Caco-2 (cell line): Measurements from ENCODE around the gene GAGE13. TPM values are rescaled to one million over a fixed set of nuclear protein-coding genes. Genes with fewer than 3 reads are reported as not detected.
"Not testable (repeated sequence)": the region's sequence is repeated elsewhere in the genome, so short reads cannot be mapped to it uniquely, and the experiment has no call there.

ENCODE experiments used
- BruUV-seq: library from RNA; stranded (reverse); fragments of 400-500 nt; replicated peaks from 2 replicates; lab custom pipeline; 2021; lab: Mats Ljungman, UMichigan
- CTCF ChIA-PET: fragments of 300-600 bp; sonication (Branson Sonifier 250); formaldehyde crosslinking; loops from one replicate; lab custom pipeline; 2022; ENCODE audit warnings: antibody characterized with exemption; lab: Charles Lee
- POLR2A ChIA-PET: fragments of 300-600 bp; sonication (Branson Sonifier 250); formaldehyde crosslinking; loops from one replicate; lab custom pipeline; 2022; ENCODE audit warnings: antibody characterized with exemption; lab: Charles Lee
- DNase-seq, 2 experiments: peaks; one replicate each; pipeline versions ENCODE4 v3.0.0 to v3.0.0-alpha.2; 2020 to 2022
- H3K27me3 ChIP-seq: replicated peaks from 2 replicates; pipeline ENCODE4 v1.6.0; 2011; ENCODE audit warnings: low read length; ENCODE audit not compliant: control insufficient read depth, insufficient read depth
- H3K36me3 ChIP-seq: 2 replicates; pipeline ENCODE4 v1.5.1; 2011; ENCODE audit warnings: low read length; ENCODE audit not compliant: control insufficient read depth, insufficient read depth
- H3K4me1 ChIP-seq: fragments of 250-450 bp; sonication (Bioruptor Pico); 2 replicates; pipeline ENCODE4 v1.5.1; 2020; ENCODE audit warnings: mild to moderate bottlenecking
- H3K4me3 ChIP-seq: 2 replicates; pipeline ENCODE4 v1.5.1; 2011; ENCODE audit warnings: low read depth, mild to moderate bottlenecking, control low read depth, low read length
- H3K9me3 ChIP-seq: fragments of 250-450 bp; sonication (Bioruptor Pico); 2 replicates; pipeline ENCODE4 v1.5.1; 2020; ENCODE audit warnings: mild to moderate bottlenecking, moderate library complexity
- H3K27ac Mint-ChIP-seq: one replicate; pipeline ENCODE4 v1.8.0; 2022; ENCODE audit warnings: mixed read lengths; ENCODE audit not compliant: unreplicated experiment
- H3K27me3 Mint-ChIP-seq: one replicate; pipeline ENCODE4 v1.8.0; 2022; ENCODE audit warnings: mixed read lengths; ENCODE audit not compliant: insufficient read depth, unreplicated experiment
- H3K36me3 Mint-ChIP-seq: one replicate; pipeline ENCODE4 v1.8.0; 2022; ENCODE audit warnings: mild to moderate bottlenecking, mixed read lengths; ENCODE audit not compliant: insufficient read depth, unreplicated experiment
- H3K4me1 Mint-ChIP-seq: one replicate; pipeline ENCODE4 v1.8.0; 2022; ENCODE audit warnings: low read depth, mixed read lengths; ENCODE audit not compliant: unreplicated experiment
- H3K4me3 Mint-ChIP-seq: one replicate; pipeline ENCODE4 v1.8.0; 2022; ENCODE audit warnings: mild to moderate bottlenecking, moderate library complexity, mixed read lengths; ENCODE audit not compliant: unreplicated experiment
- H3K9me3 Mint-ChIP-seq: one replicate; pipeline ENCODE4 v1.8.0; 2022; ENCODE audit warnings: mixed read lengths; ENCODE audit not compliant: unreplicated experiment
- intact Hi-C: fragments of 100-400 bp; cut with micrococcal nuclease; formaldehyde crosslinking; loops from one replicate; pipeline ENCODE4 v1.10.0; 2022; ENCODE audit not compliant: unreplicated experiment
- total RNA-seq: library from RNA; stranded (reverse); gene quantifications from 2 replicates; pipeline ENCODE4 v1.2.3, GENCODE V29; 2022
- TF ChIP-seq, protein P1 (sequence below), 2 experiments: fragments of 200-600 bp in 1 of 2; IDR thresholded peaks; 1 replicate in 1 of 2; 2 replicates in 1 of 2; pipeline versions ENCODE4 v1.5.1 to v1.8.0; 2011 to 2022; ENCODE audit warnings: antibody characterized with exemption in 1 of 2, control low read depth in 1 of 2, inconsistent platforms in 1 of 2, low read depth in 1 of 2, low read length in 1 of 2, mild to moderate bottlenecking in 1 of 2, moderate library complexity in 1 of 2; ENCODE audit not compliant: insufficient read depth in 1 of 2, severe bottlenecking in 1 of 2, unreplicated experiment in 1 of 2

The GAGE13 gene
- total RNA-seq, 1 experiment from 2014 or later = not detected

- ChIA-PET CTCF (no interaction called here), POLR2A (no interaction called here)
- H3K9me3 Mint-ChIP-seq = no peaks in the 10 kb centered on the region
Observed at GRCh38 chrX:49312176-49312575, 19.2 kb upstream of the GAGE13 start.

DNA sequence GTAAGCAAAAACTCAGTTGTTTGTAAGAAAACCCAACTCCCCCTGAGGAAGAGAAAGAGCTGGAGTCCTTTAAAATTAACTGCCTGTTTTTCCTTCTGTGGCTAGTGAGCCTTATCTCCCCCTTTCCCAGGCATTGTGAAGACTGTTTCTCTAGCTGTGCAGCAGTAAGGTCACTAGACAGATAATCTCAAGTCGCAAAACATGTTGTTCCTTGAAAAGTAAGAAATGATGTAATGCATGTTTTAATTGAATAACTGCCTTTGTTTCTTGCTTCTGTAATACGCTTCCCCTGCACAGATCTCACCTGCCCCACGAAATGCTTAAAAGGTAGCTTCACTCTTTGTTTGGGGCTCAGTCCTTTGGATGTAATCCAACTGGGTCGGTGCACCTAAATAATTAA lies 15.3 kb upstream of the GAGE13 start:
- no TSS peak for BruUV-seq
- Mint-ChIP-seq H3K36me3 (no peaks in the 10 kb centered on the region), H3K4me1 (no peaks in the 10 kb centered on the region)

More at GRCh38 chrX:49312176-49312575, 19.2 kb upstream of the GAGE13 start:
- H3K27me3 Mint-ChIP-seq = no peaks in the 10 kb centered on the region
- TF ChIP-seq, protein P1, sequence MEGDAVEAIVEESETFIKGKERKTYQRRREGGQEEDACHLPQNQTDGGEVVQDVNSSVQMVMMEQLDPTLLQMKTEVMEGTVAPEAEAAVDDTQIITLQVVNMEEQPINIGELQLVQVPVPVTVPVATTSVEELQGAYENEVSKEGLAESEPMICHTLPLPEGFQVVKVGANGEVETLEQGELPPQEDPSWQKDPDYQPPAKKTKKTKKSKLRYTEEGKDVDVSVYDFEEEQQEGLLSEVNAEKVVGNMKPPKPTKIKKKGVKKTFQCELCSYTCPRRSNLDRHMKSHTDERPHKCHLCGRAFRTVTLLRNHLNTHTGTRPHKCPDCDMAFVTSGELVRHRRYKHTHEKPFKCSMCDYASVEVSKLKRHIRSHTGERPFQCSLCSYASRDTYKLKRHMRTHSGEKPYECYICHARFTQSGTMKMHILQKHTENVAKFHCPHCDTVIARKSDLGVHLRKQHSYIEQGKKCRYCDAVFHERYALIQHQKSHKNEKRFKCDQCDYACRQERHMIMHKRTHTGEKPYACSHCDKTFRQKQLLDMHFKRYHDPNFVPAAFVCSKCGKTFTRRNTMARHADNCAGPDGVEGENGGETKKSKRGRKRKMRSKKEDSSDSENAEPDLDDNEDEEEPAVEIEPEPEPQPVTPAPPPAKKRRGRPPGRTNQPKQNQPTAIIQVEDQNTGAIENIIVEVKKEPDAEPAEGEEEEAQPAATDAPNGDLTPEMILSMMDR (IDR thresholded peaks at IDR 0.05; ENCODE audit: insufficient read depth in 1 of 2, low read depth in 1 of 2, low read length in 1 of 2, severe bottlenecking in 1 of 2, unreplicated experiment in 1 of 2) = no peak
- Histone ChIP-seq H3K27me3 (no peaks in the 10 kb centered on the region), H3K36me3 (no peaks in the 10 kb centered on the region), H3K9me3 (no peaks in the 10 kb centered on the region), H3K4me3 (no peak overlapping the region), H3K4me1 (no peaks in the 10 kb centered on the region; the same call in 1 of the 2 replicates)
- no peak for DNase-seq
- H3K4me3 Mint-ChIP-seq = no peak overlapping the region
- intact Hi-C loops = no loop called here
- no peak overlapping the region for H3K27ac Mint-ChIP-seq
- no TSS peak for BruUV-seq
- peaks cover 23% of the 10 kb centered on the region for H3K4me1 Mint-ChIP-seq
- H3K36me3 Mint-ChIP-seq = peaks cover 14% of the 10 kb centered on the region

DNA sequence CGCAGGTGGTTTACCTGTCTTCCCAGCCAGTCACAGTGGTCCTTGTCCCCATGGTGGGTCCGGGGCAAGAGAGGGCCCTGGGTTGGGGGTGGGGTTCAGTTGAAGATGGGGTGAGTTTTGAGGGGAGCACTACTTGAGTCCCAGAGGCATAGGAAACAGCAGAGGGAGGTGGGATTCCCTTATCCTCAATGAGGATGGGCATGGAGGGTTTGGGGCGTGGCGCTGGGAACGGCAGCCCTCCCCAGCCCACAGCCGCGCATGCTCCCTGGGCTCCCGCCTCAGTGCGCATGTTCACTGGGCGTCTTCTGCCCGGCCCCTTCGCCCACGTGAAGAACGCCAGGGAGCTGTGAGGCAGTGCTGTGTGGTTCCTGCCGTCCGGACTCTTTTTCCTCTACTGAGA lies 9.6 kb upstream of the GAGE13 start, which contains the start of gene GAGE12J:
TSS of gene GAGE12J (plus strand) at position 301 of the 400 bp plus-strand sequence. CDS start 1,157 bp downstream, outside the sequence.
- CTCF ChIA-PET, BruUV-seq, H3K36me3 ChIP-seq, H3K4me1 Mint-ChIP-seq, POLR2A ChIA-PET, DNase-seq, H3K27me3 Mint-ChIP-seq, H3K4me1 ChIP-seq, H3K36me3 Mint-ChIP-seq, H3K4me3 ChIP-seq, H3K27ac Mint-ChIP-seq, H3K4me3 Mint-ChIP-seq, H3K9me3 ChIP-seq, H3K9me3 Mint-ChIP-seq, H3K27me3 ChIP-seq, intact Hi-C loops: not testable (repeated sequence)

More for the DNA sequence above, 15.3 kb upstream of the GAGE13 start:
- no peak overlapping the region for H3K4me3 Mint-ChIP-seq
- H3K4me1 ChIP-seq = no peaks in the 10 kb centered on the region
- H3K9me3 Mint-ChIP-seq = no peaks in the 10 kb centered on the region
- TF ChIP-seq, protein P1 (IDR thresholded peaks at IDR 0.05; ENCODE audit: insufficient read depth in 1 of 2, low read depth in 1 of 2, low read length in 1 of 2, severe bottlenecking in 1 of 2, unreplicated experiment in 1 of 2) = no peak
- H3K27ac Mint-ChIP-seq = no peak overlapping the region
- DNase-seq = no peak
- intact Hi-C loops = no loop called here
- ChIA-PET CTCF (no interaction called here), POLR2A (no interaction called here)
- no peak overlapping the region for H3K4me3 ChIP-seq
- no peaks in the 10 kb centered on the region for H3K27me3 Mint-ChIP-seq
- no peaks in the 10 kb centered on the region for H3K9me3 ChIP-seq
- no peaks in the 10 kb centered on the region for H3K27me3 ChIP-seq
- no peaks in the 10 kb centered on the region for H3K36me3 ChIP-seq

DNA sequence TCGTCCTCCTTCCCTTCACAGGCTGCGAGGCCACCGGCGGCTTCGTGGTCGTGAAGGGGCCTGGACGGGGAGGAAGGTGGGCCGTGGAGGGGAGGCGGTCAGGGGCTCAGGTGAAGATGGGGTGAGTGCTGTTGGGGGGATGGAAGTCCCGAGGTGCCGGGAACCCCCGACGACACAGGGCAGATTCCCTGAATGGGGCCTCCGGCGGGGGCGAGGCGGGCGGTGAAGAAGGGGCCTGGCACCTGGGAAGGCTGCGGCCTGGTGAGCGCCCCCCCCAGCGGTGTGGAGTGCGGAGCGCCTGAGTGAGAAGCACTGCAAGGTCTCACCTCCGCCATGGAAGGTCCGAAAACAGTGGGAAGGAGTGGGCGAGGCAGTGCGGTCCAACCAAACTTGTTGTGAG lies 9.1 kb upstream of the GAGE13 start:
- H3K4me3 ChIP-seq, H3K4me1 ChIP-seq, H3K9me3 ChIP-seq, H3K27me3 ChIP-seq, POLR2A ChIA-PET, intact Hi-C loops, H3K9me3 Mint-ChIP-seq, H3K36me3 Mint-ChIP-seq, H3K4me1 Mint-ChIP-seq, BruUV-seq, H3K4me3 Mint-ChIP-seq, DNase-seq, H3K27ac Mint-ChIP-seq, H3K36me3 ChIP-seq, H3K27me3 Mint-ChIP-seq, CTCF ChIA-PET: not testable (repeated sequence)

DNA sequence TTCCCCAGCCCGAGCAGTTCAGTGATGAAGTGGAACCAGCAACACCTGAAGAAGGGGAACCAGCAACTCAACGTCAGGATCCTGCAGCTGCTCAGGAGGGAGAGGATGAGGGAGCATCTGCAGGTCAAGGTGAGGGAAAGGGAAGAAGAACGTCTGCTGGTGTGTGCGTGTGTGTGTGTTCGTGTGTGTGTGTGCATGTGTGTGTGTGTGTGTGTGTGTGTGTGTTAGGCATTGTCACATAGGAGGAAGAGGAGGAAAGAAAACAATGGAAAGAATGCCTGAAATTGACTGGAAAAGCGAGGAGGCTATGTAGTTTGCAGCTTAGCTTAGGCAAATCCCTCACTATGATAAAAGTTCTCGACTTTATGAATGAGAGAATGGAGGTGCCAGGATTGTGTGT lies 7.6 kb upstream of the GAGE13 start:
- BruUV-seq, POLR2A ChIA-PET, CTCF ChIA-PET, H3K9me3 Mint-ChIP-seq, H3K4me1 Mint-ChIP-seq, H3K9me3 ChIP-seq, H3K36me3 ChIP-seq, H3K36me3 Mint-ChIP-seq, H3K4me3 ChIP-seq, intact Hi-C loops, H3K27me3 ChIP-seq, H3K27me3 Mint-ChIP-seq, DNase-seq, H3K27ac Mint-ChIP-seq, H3K4me3 Mint-ChIP-seq, H3K4me1 ChIP-seq: not testable (repeated sequence)

GRCh38 chrX:49330421-49330820 lies 961 bp upstream of the GAGE13 start:
- H3K36me3 ChIP-seq, H3K9me3 ChIP-seq, H3K4me1 ChIP-seq, H3K27me3 Mint-ChIP-seq, H3K4me3 Mint-ChIP-seq, H3K36me3 Mint-ChIP-seq, CTCF ChIA-PET, BruUV-seq, intact Hi-C loops, H3K27me3 ChIP-seq, H3K4me3 ChIP-seq, H3K9me3 Mint-ChIP-seq, POLR2A ChIA-PET, H3K27ac Mint-ChIP-seq, DNase-seq, H3K4me1 Mint-ChIP-seq: not testable (repeated sequence)
